K562 (cell line): Measurements from ENCODE around the gene ACKR2. TPM values are rescaled to one million over a fixed set of nuclear protein-coding genes. Genes with fewer than 3 reads are reported as not detected.

Experiments used
- CC2D1A ChIP-seq: fragments of 450-650 bp; IDR thresholded peaks from 2 replicates; pipeline ENCODE4 v1.6.1; 2017; ENCODE audit warnings: mild to moderate bottlenecking
- HMG20A ChIP-seq: fragments of 450-650 bp; formaldehyde crosslinking; conservative IDR thresholded peaks from 2 replicates; pipeline ENCODE4 v1.4.0; 2020; ENCODE audit warnings: mild to moderate bottlenecking, mixed read lengths
- HNRNPLL ChIP-seq: fragments of 200-400 bp; formaldehyde crosslinking; IDR thresholded peaks from 2 replicates; pipeline ENCODE4 v1.6.1; 2017; ENCODE audit warnings: low read length, low read depth, mild to moderate bottlenecking; ENCODE audit not compliant: poor library complexity, severe bottlenecking
- KDM4B ChIP-seq, 2 experiments: fragments of 450-650 bp in 1 of 2; sonication (generic) in 1 of 2; IDR thresholded peaks; 2 replicates each; pipeline ENCODE4 v1.6.1; 2016 to 2017; ENCODE audit warnings: borderline replicate concordance in 2 of 2, antibody characterized with exemption in 1 of 2, low read depth in 1 of 2, mild to moderate bottlenecking in 1 of 2
- KLF6 ChIP-seq: fragments of 250-450 bp; sonication (Bioruptor Pico); IDR thresholded peaks from 2 replicates; pipeline ENCODE4 v1.4.0; 2020; ENCODE audit warnings: mild to moderate bottlenecking, moderate library complexity, borderline replicate concordance
- MCM3 ChIP-seq: fragments of 450-650 bp; IDR thresholded peaks from 2 replicates; pipeline ENCODE4 v1.6.1; 2016
- MYC ChIP-seq, 2 experiments: fragments of 250-450 bp in 1 of 2; sonication (Bioruptor Pico) in 1 of 2; IDR thresholded peaks; 2 replicates each; pipeline versions ENCODE4 v1.5.1 to v1.6.1; 2012 to 2021; ENCODE audit warnings: low read depth in 2 of 2, borderline replicate concordance in 1 of 2, improper control_type of control experiment in 1 of 2, low read length in 1 of 2, mild to moderate bottlenecking in 1 of 2, moderate library complexity in 1 of 2
- NR2C2 ChIP-seq, 2 experiments: fragments of 200-800 bp in 1 of 2; sonication (Bioruptor generic) in 1 of 2; sonication (generic) in 1 of 2; formaldehyde crosslinking in 1 of 2; IDR thresholded peaks; 2 replicates each; pipeline versions ENCODE4 v1.6.1 to v1.8.0; 2016 to 2022; ENCODE audit warnings: mild to moderate bottlenecking in 1 of 2, missing compliant biosample characterization in 1 of 2, missing genetic modification characterization in 1 of 2, missing genetic modification reagents in 1 of 2
- PHF21A ChIP-seq: fragments of 450-650 bp; IDR thresholded peaks from 2 replicates; pipeline ENCODE4 v1.6.1; 2017; ENCODE audit warnings: low read depth, borderline replicate concordance
- RFX7 ChIP-seq: fragments of 250-450 bp; sonication (Bioruptor Pico); IDR thresholded peaks from 2 replicates; pipeline ENCODE4 v1.5.1; 2021; ENCODE audit warnings: mild to moderate bottlenecking
- SMAD2 ChIP-seq: fragments of 150-350 bp; IDR thresholded peaks from 2 replicates; pipeline ENCODE4 v1.6.1; 2014; ENCODE audit warnings: low read depth, mild to moderate bottlenecking, low read length
- SRSF9 ChIP-seq: fragments of 200-400 bp; formaldehyde crosslinking; IDR thresholded peaks from 2 replicates; pipeline ENCODE4 v1.6.1; 2017; ENCODE audit warnings: low read depth, low read length, borderline replicate concordance
- TAF1 ChIP-seq: IDR thresholded peaks from 2 replicates; pipeline ENCODE4 v1.6.1; 2011; ENCODE audit warnings: mild to moderate bottlenecking, low read length, moderate library complexity; ENCODE audit not compliant: insufficient read depth, control insufficient read depth, severe bottlenecking; ENCODE audit errors: extremely low read depth
- ZNF174 ChIP-seq: fragments of 250-450 bp; sonication (Bioruptor Pico); IDR thresholded peaks from 2 replicates; pipeline ENCODE4 v1.4.0; 2020; ENCODE audit warnings: mild to moderate bottlenecking
- ZNF197 ChIP-seq: fragments of 200-800 bp; sonication (Bioruptor generic); IDR thresholded peaks from 2 replicates; pipeline ENCODE4 v1.6.1; 2016; ENCODE audit warnings: low read depth, missing genetic modification characterization, missing compliant biosample characterization
- ZNF24 ChIP-seq: fragments of 450-650 bp; IDR thresholded peaks from 2 replicates; pipeline ENCODE4 v1.6.1; 2016
- ZNF274 ChIP-seq: IDR thresholded peaks from 2 replicates; pipeline ENCODE4 v1.6.1; 2011; ENCODE audit warnings: low read depth, mild to moderate bottlenecking, low read length, moderate library complexity, borderline replicate concordance
- ZNF699 ChIP-seq: fragments of 250-450 bp; sonication (Bioruptor Pico); IDR thresholded peaks from 2 replicates; pipeline ENCODE4 v1.8.0; 2021; ENCODE audit warnings: mild to moderate bottlenecking, moderate library complexity; ENCODE audit not compliant: insufficient replicate concordance
- polyA plus RNA-seq, 8 experiments: library from polyadenylated mRNA; depleted of rRNA in 4 of 8; stranded (reverse) in 5 of 8; unstranded in 3 of 8; fragments of >200 nt; fragmentation: Nextera tagmentation in 2 of 8; fragmentation: Illumina TruSeq in 1 of 8; extraction: Ambion mirVana in 2 of 8; extraction: Trizol in 1 of 8; gene quantifications; 2 replicates each; pipeline versions ENCODE4 v1.2.1 to v1.2.3, GENCODE V29; 2011 to 2014; ENCODE audit warnings: inconsistent platforms in 1 of 8, missing spikeins in 1 of 8
- total RNA-seq, 7 experiments: library from RNA; depleted of rRNA in 6 of 7; stranded (reverse); fragments of >200 nt in 6 of 7; fragmentation: Illumina TruSeq in 2 of 7; extraction: Trizol in 2 of 7; gene quantifications; 2 replicates each; pipeline versions ENCODE4 v1.2.1 to v1.2.3, GENCODE V29; 2011 to 2021; ENCODE audit warnings: low replicate concordance in 1 of 7
- TF ChIP-seq, protein P1 (sequence below), 2 experiments: fragments of 450-650 bp in 1 of 2; sonication (generic) in 1 of 2; formaldehyde crosslinking; conservative IDR thresholded peaks; 2 replicates each; pipeline versions ENCODE4 v1.4.0 to v1.8.1; 2020 to 2022; ENCODE audit warnings: mild to moderate bottlenecking in 1 of 2, missing genetic modification reagents in 1 of 2

ACKR2 gene
- total and polyA plus RNA-seq, 9 of the 15 experiments (the other 6 are each of a cell fraction or from before 2014, with no cell fraction given), result 0.03 to 0.69 (median 0.25) TPM; not detected in 1

DNA sequence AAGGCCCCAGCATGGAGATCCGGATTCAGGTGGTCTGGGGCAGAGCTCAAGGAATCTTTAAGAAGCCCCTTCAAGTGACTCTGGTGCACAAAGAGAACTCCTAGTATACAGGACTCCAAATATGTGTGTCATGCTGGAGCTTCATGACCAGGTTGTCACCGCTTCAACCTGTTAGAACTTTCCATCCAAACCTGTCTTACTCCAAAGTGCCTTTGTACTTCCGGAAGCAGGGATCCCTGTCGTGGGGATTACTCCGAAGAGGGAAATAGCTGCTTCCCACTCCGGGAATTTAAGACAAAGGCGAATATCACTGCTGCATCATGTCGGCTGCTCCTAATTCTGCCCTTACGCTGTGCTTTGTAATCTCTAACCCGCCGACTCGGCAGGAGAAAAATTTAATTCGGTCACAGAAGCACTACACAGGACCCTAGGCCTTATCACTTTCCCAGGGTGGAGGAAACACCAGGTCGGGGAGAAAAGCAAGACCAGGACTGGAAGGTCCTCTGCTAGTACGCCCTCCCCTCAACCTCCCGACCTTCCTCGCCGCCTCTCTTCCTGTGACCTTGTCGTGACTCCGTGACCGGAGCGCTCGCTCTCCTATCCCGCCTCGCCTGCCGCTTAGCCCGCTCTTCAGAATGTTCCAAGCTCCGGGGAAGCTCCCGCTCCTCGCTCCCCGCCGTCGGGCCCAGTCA lies 5.7 kb upstream of the ACKR2 start (continued):
- TF ChIP-seq KLF6 (CRISPR knock-in tag), result no peak
- peak; percentile 45; the same call in 1 of the 2 replicates for TF ChIP-seq MYC (IDR thresholded peaks at IDR 0.05; ENCODE audit: low read depth, low read length)
- TF ChIP-seq MYC (CRISPR knock-in tag; IDR thresholded peaks at IDR 0.05; ENCODE audit: borderline replicate concordance, low read depth), result no peak
- 0 out of 2 replicates have a peak, but pooled peaks have one; percentile 9 for TF ChIP-seq PHF21A
- TF ChIP-seq TAF1, result peak; percentile 53
- TF ChIP-seq SMAD2, result no peak
- no peak for TF ChIP-seq SRSF9
- no peak for TF ChIP-seq NR2C2 (CRISPR knock-in tag; IDR thresholded peaks at IDR 0.05)
- peak; percentile 87 for TF ChIP-seq NR2C2 (tag; IDR thresholded peaks at IDR 0.05)
- no peak for TF ChIP-seq ZNF699 (CRISPR knock-in tag)
- TF ChIP-seq HMG20A (CRISPR knock-in tag), result no peak
- TF ChIP-seq HNRNPLL, result no peak
- TF ChIP-seq ZNF197 (CRISPR knock-in tag), result no peak
- TF ChIP-seq CC2D1A, result no peak; the same call in 1 of the 2 replicates
- TF ChIP-seq KDM4B (IDR thresholded peaks at IDR 0.05; ENCODE audit: borderline replicate concordance in 2 of 2, low read depth in 1 of 2), result no peak
- TF ChIP-seq RFX7 (CRISPR knock-in tag), result no peak
- no peak for TF ChIP-seq ZNF274
- TF ChIP-seq ZNF24, result no peak
- no peak for TF ChIP-seq ZNF174 (CRISPR knock-in tag)
- TF ChIP-seq MCM3, result no peak
- TF ChIP-seq, protein P1, sequence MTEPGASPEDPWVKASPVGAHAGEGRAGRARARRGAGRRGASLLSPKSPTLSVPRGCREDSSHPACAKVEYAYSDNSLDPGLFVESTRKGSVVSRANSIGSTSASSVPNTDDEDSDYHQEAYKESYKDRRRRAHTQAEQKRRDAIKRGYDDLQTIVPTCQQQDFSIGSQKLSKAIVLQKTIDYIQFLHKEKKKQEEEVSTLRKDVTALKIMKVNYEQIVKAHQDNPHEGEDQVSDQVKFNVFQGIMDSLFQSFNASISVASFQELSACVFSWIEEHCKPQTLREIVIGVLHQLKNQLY (CRISPR knock-in tag; conservative IDR thresholded peaks at IDR 0.05), result no peak
